ENCODE data around the gene HEG1. TPM values are rescaled to one million over a fixed set of nuclear protein-coding genes. Genes with fewer than 3 reads are reported as not detected.

The HEG1 gene
- total and polyA plus RNA-seq, 2 of the 13 experiments (the other 11 are each of a cell fraction or from before 2014, with no cell fraction given), result 10.7 to 18.2 TPM

DNA sequence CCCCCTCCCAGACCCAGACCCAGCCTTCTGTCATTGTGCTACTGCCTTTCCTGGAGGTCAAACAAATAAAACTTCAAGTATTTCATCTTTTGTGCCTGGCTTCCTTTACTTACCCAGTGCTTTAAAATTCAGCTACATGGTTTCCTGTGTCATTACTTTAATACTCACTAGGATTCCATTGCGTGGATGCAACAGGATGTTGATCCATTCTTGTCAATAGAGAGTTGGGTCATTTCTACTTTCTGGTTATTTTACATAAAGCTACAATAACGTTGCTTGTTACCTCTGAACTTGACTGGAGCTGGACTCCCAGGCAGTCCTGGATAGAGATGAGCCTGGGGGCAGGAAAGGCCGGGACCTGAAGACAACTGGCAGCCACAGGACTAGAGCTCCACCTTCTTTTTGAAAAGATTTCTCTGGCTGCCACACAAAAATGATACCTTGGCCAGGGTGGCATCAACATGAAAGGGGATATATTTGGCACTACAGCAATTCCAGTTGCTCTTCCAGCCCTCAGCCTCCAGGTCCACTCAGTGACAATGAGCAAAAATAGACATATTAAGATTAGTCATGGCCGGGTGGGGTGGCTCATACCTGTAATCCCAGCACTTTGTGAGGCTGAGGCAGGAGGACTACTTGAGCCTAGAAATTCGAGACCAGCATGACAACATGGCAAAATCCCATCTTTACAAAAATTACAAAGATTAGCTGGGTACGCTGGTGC lies 23.3 kb upstream of the HEG1 start:
- H3K36me3 ChIP-seq (replicated peaks in 1 of 2; ENCODE audit: control insufficient read depth in 1 of 2, insufficient read depth in 2 of 2, low read length in 2 of 2), result no peaks in the 10 kb centered on the region
- no peak overlapping the region for H2AFZ ChIP-seq (ENCODE audit: low read length)
- H3K4me2 ChIP-seq (ENCODE audit: low read depth, low read length), result no peak overlapping the region
- in situ Hi-C loops (cut with HindIII; ENCODE audit: extremely low pct_ligation_motif_present, low pct_unique_long_range_greater_than_20kb) (no loop called here), intact Hi-C loops (cut with micrococcal nuclease; ENCODE audit: unreplicated experiment) (no loop called here)
- WGBS (ENCODE audit: low lambda C conversion rate), result 23% methylated on average over 6 of the region's 6 CpGs
- H3K9me3 ChIP-seq (ENCODE audit: low read length), result no peaks in the 10 kb centered on the region
- H3K79me2 ChIP-seq (ENCODE audit: insufficient read depth, low read length), result no peaks in the 10 kb centered on the region
- ATAC-seq (no peak), DNase-seq (ENCODE audit: low spot score) (no peak), FAIRE-seq (no peak)
- no peaks in the 10 kb centered on the region; a peak in 1 of 5 replicates for H3K27me3 ChIP-seq (ENCODE audit: control insufficient read depth in 1 of 2, insufficient read depth in 2 of 2, low read length in 2 of 2)
- TF ChIP-seq FOXA3 (CRISPR knock-in tag; IDR thresholded peaks at IDR 0.05) (peak; percentile 18; the same call in 1 of the 2 replicates), DPF2 (CRISPR knock-in tag; IDR thresholded peaks at IDR 0.05; ENCODE audit: borderline replicate concordance, low read depth) (no peak)
- POLR2A ChIA-PET, result interaction anchor here (1.0 kb wide), 1 partner anchor 16 kb away, joined by 8 read pairs; no protein-coding TSS in a partner anchor
- no peak overlapping the region for H3K27ac ChIP-seq (ENCODE audit: extremely low read length, insufficient read depth, low read length)
- CTCF ChIA-PET (ENCODE audit: low intra/inter-chr PET ratio, low total read pairs), result no interaction called here
- H3K4me1 ChIP-seq (ENCODE audit: insufficient read depth, low read length), result peaks cover 20% of the 10 kb centered on the region
- H3K9ac ChIP-seq (ENCODE audit: insufficient read depth, low read depth, low read length), result no peak overlapping the region
- no peak overlapping the region for H3K4me3 ChIP-seq (replicated peaks in 1 of 3; ENCODE audit: insufficient read depth in 1 of 3, low read depth in 2 of 3, low read length in 3 of 3)
- no TSS peak for BruUV-seq (replicated peaks)
- no peaks in the 10 kb centered on the region for H4K20me1 ChIP-seq (ENCODE audit: insufficient read depth, low read length)

GRCh38 chr3:125077864-125078263 lies 22.1 kb upstream of the HEG1 start:
- Histone ChIP-seq H3K4me2 (ENCODE audit: low read depth, low read length) (no peak overlapping the region), H4K20me1 (ENCODE audit: insufficient read depth, low read length) (no peaks in the 10 kb centered on the region), H2AFZ (ENCODE audit: low read length) (no peak overlapping the region), H3K27ac (ENCODE audit: extremely low read length, insufficient read depth, low read length) (no peak overlapping the region), H3K4me3 (replicated peaks in 1 of 3; ENCODE audit: insufficient read depth in 1 of 3, low read depth in 2 of 3, low read length in 3 of 3) (no peak overlapping the region), H3K4me1 (ENCODE audit: insufficient read depth, low read length) (peaks cover 20% of the 10 kb centered on the region), H3K9ac (ENCODE audit: insufficient read depth, low read depth, low read length) (no peak overlapping the region), H3K79me2 (ENCODE audit: insufficient read depth, low read length) (no peaks in the 10 kb centered on the region), H3K27me3 (ENCODE audit: control insufficient read depth in 1 of 2, insufficient read depth in 2 of 2, low read length in 2 of 2) (peaks cover 0 to 2% of the 10 kb centered on the region in 2 experiments; a peak in 1 of 5 replicates), H3K9me3 (ENCODE audit: low read length) (no peaks in the 10 kb centered on the region), H3K36me3 (replicated peaks in 1 of 2; ENCODE audit: control insufficient read depth in 1 of 2, insufficient read depth in 2 of 2, low read length in 2 of 2) (no peaks in the 10 kb centered on the region)
- FAIRE-seq (no peak), ATAC-seq (no peak), DNase-seq (ENCODE audit: low spot score) (no peak)
- in situ Hi-C loops (cut with HindIII; ENCODE audit: extremely low pct_ligation_motif_present, low pct_unique_long_range_greater_than_20kb), result no loop called here
- BruUV-seq (replicated peaks), result no TSS peak
- POLR2A ChIA-PET, result no interaction called here
- intact Hi-C loops (cut with micrococcal nuclease; ENCODE audit: unreplicated experiment), result no loop called here
- CTCF ChIA-PET (ENCODE audit: low intra/inter-chr PET ratio, low total read pairs), result no interaction called here
- 94% methylated on average over 2 of the region's 3 CpGs for WGBS (ENCODE audit: low lambda C conversion rate)
- no peak for TF ChIP-seq GATAD2A (CRISPR knock-in tag; IDR thresholded peaks at IDR 0.05)

All from HepG2 (cell line).